GM19193 (cell line): Measurements from ENCODE around the gene GPR18.

Experiments
- POLR2A ChIP-seq: IDR thresholded peaks from 4 replicates; pipeline ENCODE4 v1.6.1; 2011; ENCODE audit not compliant: insufficient read depth, insufficient read length; ENCODE audit errors: extremely low read depth

The GPR18 gene

GRCh38 chr13:99296398-99296797, 38.2 kb upstream of the GPR18 start:
- no peak for TF ChIP-seq POLR2A

DNA sequence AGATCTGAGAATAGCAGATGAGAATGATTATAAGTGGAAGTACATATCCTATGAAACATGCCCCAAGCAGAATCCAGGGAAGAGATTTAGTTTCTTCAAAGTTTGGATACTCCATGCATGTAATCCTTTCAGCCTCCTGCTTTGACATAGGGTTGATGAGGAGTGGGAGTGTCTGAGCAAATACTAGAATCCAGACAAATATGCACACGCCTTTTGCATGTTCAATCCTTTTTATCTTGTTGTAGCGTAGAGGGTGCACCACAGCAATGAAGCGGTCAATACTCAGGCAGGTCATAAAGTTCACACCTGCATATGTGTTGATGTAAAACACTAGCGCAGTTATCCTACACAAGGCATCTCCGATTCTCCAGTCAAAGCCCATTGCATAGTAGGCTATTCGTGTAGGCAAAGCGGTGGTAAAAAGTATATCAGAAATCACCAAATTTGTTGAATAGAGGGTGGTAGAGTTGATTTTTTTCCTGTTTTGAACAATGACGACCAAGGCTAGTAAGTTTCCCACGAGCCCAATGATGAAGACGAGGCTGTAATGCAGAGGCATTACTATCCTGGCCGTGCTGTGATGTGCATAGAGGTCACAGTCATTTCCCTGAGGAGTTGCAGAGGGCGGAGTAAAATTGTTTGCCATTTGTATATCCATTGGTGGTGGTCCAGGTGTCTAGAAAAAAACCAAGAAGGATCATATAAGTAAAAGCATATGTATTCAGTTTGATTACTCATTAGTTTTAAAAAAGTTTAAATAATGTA, 37.5 kb upstream of the GPR18 start:
- no peak for TF ChIP-seq POLR2A

GRCh38 chr13:99294958-99295357, 36.8 kb upstream of the GPR18 start:
- TF ChIP-seq POLR2A: no peak

GRCh38 chr13:99294198-99294597, 36.0 kb upstream of the GPR18 start:
- TF ChIP-seq POLR2A: no peak

GRCh38 chr13:99293178-99293577, 35.0 kb upstream of the GPR18 start:
- TF ChIP-seq POLR2A: no peak

DNA sequence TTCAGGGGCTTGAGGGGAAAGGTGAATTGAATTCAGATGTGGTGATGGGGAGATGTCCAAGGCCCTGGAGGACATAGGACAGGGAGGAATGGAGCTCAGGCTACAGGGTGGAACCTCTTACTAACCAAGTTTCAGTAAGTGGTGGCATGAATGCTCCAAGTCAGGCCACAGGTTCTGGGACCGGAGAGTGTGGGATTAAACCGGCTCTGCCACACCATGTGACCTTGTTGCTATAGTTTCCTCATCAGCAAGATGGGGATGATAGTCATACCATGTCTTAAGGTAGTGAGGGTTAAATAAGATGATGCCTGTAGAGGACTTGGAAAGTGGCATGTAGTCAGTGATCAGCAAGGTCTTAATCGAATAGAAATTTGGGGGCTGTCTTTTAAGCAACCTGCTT, 32.7 kb upstream of the GPR18 start:
- TF ChIP-seq POLR2A: no peak

- TF ChIP-seq POLR2A: no peak
These were observed 31.6 kb upstream of the GPR18 start for GRCh38 chr13:99289674-99290337.

DNA sequence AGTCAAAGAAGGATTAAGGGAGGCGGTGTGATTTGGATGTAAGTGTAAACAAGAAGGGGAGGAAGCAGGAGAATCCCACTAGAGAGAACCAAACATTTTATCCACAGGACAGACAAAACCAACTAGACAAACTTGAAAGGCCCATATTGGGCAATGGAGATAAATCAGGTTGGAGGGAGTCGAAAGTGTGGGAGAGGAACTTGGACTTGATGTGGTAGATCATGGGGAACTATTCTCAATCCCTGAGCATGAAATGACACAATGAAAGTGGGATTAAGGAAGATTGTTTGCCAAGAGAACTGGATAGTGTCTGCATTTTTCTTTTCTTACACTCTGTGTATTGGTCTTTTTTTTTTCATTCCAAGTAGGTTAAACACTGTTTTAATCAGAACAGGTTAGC, 31.1 kb upstream of the GPR18 start:
- no peak for TF ChIP-seq POLR2A

DNA sequence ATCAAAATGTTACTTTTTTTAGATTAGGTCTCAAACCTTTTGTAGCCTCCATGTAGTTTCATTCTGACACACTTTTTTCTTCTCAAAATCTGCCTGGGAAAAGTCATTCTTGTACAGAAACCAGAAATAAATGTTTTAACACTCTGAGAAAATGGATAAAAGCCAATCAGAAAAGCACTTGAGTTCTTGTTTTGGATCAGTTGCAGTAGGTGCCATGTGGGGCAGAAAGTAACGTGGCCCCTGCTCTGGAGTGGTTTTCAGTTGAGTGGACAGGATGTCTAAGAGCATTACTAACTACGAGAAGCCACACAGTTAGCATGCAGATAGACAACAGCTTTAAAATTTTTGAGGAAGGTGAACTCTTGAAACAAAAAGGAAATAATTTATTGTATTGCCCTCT, 29.9 kb upstream of the GPR18 start:
- no peak for TF ChIP-seq POLR2A

- TF ChIP-seq POLR2A: no peak
These were observed 29.4 kb upstream of the GPR18 start for GRCh38 chr13:99287551-99287950.

- TF ChIP-seq POLR2A: no peak
These were observed 27.4 kb upstream of the GPR18 start for GRCh38 chr13:99285432-99286182.

DNA sequence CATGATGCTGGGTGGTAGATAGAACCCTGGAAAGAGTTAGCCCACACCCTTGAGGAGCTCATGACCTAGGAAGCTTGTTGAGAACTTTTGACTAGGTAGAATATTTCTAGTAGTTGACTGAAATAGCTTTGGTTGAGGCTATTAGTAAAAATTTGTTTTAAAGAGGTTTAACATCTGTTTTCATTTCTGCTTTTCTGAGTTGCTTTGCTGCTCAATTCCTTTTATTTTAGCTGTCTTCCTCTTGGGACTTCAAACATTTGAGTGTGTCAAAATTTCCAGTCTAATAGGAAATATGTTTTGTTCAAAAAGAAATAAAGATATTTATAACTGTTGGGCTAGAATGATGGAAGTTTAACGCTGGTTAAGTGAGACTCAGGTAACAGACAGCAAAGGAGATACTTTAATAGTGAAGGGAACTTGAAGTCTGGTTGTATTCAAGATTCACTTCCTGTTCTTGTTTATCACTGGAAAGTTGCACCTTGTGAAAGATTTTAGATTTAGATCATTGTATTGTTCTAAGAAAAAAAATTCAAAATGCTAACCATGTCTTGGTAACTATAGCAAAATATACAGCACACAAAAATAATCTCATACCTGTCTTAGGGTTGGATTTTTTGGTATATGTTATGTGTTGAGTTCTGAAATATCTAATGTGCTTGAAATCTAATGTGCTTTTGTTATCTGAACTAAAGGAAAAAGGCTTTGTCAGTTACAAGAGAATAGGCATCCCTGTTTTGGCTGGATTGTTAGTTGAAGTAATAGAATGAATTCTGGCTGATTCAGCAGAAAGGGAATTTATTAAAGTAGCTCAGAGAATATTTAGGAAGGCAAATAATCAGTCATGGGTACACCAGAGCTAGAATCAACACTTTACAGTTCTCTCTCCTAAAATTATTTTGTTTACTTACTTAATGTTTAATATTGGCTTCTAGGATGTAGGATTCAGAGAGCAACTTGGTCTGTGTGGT, 24.4 kb upstream of the GPR18 start:
- TF ChIP-seq POLR2A: no peak

- no peak for TF ChIP-seq POLR2A
These were observed 23.7 kb upstream of the GPR18 start for GRCh38 chr13:99281811-99282263.

DNA sequence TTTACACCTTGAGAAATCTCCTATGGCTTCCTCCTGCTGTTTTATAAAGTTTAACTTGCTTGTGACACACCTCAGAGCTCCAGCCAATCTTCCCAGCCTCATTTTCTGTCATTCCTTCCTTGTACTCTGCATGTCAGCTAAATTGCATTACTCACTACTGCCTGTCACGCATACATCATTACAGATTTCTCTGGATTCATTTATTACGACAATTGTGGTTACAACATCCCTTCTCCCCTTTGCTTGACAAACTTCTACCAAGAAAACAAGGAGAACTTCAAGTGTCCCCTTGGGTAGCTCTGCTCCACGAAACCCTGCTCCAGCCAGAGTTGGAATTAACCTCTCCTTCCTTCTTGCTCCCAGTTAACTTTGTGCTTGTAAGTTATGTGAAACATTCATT, 22.0 kb upstream of the GPR18 start:
- TF ChIP-seq POLR2A: no peak
